K562 (cell line): ENCODE data around the gene SLC38A7. TPM values are rescaled to one million over a fixed set of nuclear protein-coding genes. Genes with fewer than 3 reads are reported as not detected.
A peak's percentile ranks its signal among the peaks of the same experiment; 100 is the strongest.

Source experiments
- EGR1 ChIP-seq: fragments of 450-650 bp; conservative IDR thresholded peaks from 2 replicates; pipeline ENCODE4 v1.6.1; 2017; ENCODE audit warnings: mild to moderate bottlenecking
- ESRRB ChIP-seq: fragments of 250-450 bp; sonication (Bioruptor Pico); IDR thresholded peaks from 2 replicates; pipeline ENCODE4 v1.5.0; 2020; ENCODE audit warnings: mild to moderate bottlenecking, moderate library complexity, borderline replicate concordance
- HDAC1 ChIP-seq, 2 experiments: fragments of 450-650 bp; IDR thresholded peaks; 2 replicates each; pipeline ENCODE4 v1.6.1; 2016 to 2017; ENCODE audit warnings: inconsistent platforms in 1 of 2, mild to moderate bottlenecking in 1 of 2, moderate library complexity in 1 of 2
- HDGF ChIP-seq: fragments of 450-650 bp; IDR thresholded peaks from 2 replicates; pipeline ENCODE4 v1.6.1; 2016
- MAFG ChIP-seq: fragments of 450-650 bp; conservative IDR thresholded peaks from 2 replicates; pipeline ENCODE4 v1.6.1; 2016; ENCODE audit warnings: missing genetic modification characterization, missing compliant biosample characterization
- MAFK ChIP-seq: IDR thresholded peaks from 2 replicates; pipeline ENCODE4 v1.6.1; 2011; ENCODE audit warnings: low read length, improper control_type of control experiment
- POLR2A ChIP-seq: fragments of 450-650 bp; conservative IDR thresholded peaks from 2 replicates; pipeline ENCODE4 v1.6.1; 2016
- SLC30A9 ChIP-seq: fragments of 250-450 bp; sonication (Bioruptor Pico); IDR thresholded peaks from 2 replicates; pipeline ENCODE4 v1.8.0; 2022; ENCODE audit warnings: mild to moderate bottlenecking, moderate library complexity
- SREBF1 ChIP-seq: fragments of 150-350 bp; IDR thresholded peaks from 2 replicates; pipeline ENCODE4 v1.6.1; 2014; ENCODE audit warnings: antibody characterized with exemption, low read depth, low read length, borderline replicate concordance
- STAT5A ChIP-seq: IDR thresholded peaks from 2 replicates; pipeline ENCODE4 v1.6.1; 2012; ENCODE audit warnings: low read length, inconsistent platforms, borderline replicate concordance
- TAF7 ChIP-seq: fragments of 450-650 bp; IDR thresholded peaks from 2 replicates; pipeline ENCODE4 v1.6.1; 2016; ENCODE audit warnings: missing genetic modification characterization, missing compliant biosample characterization
- TBP ChIP-seq: optimal IDR thresholded peaks from 2 replicates; pipeline ENCODE3; 2011; ENCODE audit warnings: low read depth, low read length, improper control_type of control experiment
- YY1 ChIP-seq, 3 experiments: IDR thresholded peaks; 2 replicates each; pipeline ENCODE4 v1.6.1; 2011; ENCODE audit warnings: low read length in 2 of 3, mild to moderate bottlenecking in 2 of 3, moderate library complexity in 2 of 3, borderline replicate concordance in 1 of 3, control low read depth in 1 of 3, low read depth in 1 of 3; ENCODE audit not compliant: insufficient read depth in 3 of 3, insufficient replicate concordance in 2 of 3, control insufficient read depth in 1 of 3, insufficient read length in 1 of 3; ENCODE audit errors: extremely low read depth in 1 of 3
- ZNF133 ChIP-seq: fragments of 250-450 bp; sonication (Bioruptor Pico); IDR thresholded peaks from 2 replicates; pipeline ENCODE4 v1.4.0; 2020; ENCODE audit warnings: mild to moderate bottlenecking
- ZNF217 ChIP-seq: sonication (generic); formaldehyde crosslinking; IDR thresholded peaks from 2 replicates; pipeline ENCODE4 v1.8.0; 2022; ENCODE audit warnings: mild to moderate bottlenecking, missing genetic modification reagents
- ZNF311 ChIP-seq: fragments of 250-450 bp; sonication (Bioruptor Pico); IDR thresholded peaks from 2 replicates; pipeline ENCODE4 v1.4.0; 2020; ENCODE audit warnings: mild to moderate bottlenecking, moderate library complexity
- polyA plus RNA-seq, 8 experiments: library from polyadenylated mRNA; depleted of rRNA in 4 of 8; stranded (reverse) in 5 of 8; unstranded in 3 of 8; fragments of >200 nt; fragmentation: Nextera tagmentation in 2 of 8; fragmentation: Illumina TruSeq in 1 of 8; extraction: Ambion mirVana in 2 of 8; extraction: Trizol in 1 of 8; gene quantifications; 2 replicates each; pipeline versions ENCODE4 v1.2.1 to v1.2.3, GENCODE V29; 2011 to 2014; ENCODE audit warnings: inconsistent platforms in 1 of 8, missing spikeins in 1 of 8
- total RNA-seq, 7 experiments: library from RNA; depleted of rRNA in 6 of 7; stranded (reverse); fragments of >200 nt in 6 of 7; fragmentation: Illumina TruSeq in 2 of 7; extraction: Trizol in 2 of 7; gene quantifications; 2 replicates each; pipeline versions ENCODE4 v1.2.1 to v1.2.3, GENCODE V29; 2011 to 2021; ENCODE audit warnings: low replicate concordance in 1 of 7
- TF ChIP-seq, protein P1 (sequence below), 2 experiments: fragments of 200-800 bp in 1 of 2; sonication (Bioruptor generic) in 1 of 2; sonication (generic) in 1 of 2; formaldehyde crosslinking in 1 of 2; IDR thresholded peaks in 1 of 2; conservative IDR thresholded peaks in 1 of 2; 2 replicates each; pipeline versions ENCODE4 v1.5.0 to v1.6.1; 2016 to 2020; ENCODE audit warnings: missing compliant biosample characterization in 1 of 2, missing genetic modification characterization in 1 of 2, missing genetic modification reagents in 1 of 2
- TF ChIP-seq, protein P2 (sequence below): fragments of 450-650 bp; formaldehyde crosslinking; IDR thresholded peaks from 2 replicates; pipeline ENCODE4 v1.4.0; 2020; ENCODE audit warnings: mild to moderate bottlenecking, moderate library complexity
- TF ChIP-seq, protein P3 (sequence below): IDR thresholded peaks from 3 replicates; pipeline ENCODE4 v1.6.1; 2011; ENCODE audit warnings: borderline replicate concordance, mild to moderate bottlenecking, moderate library complexity; ENCODE audit not compliant: insufficient read length; ENCODE audit errors: extremely low read depth

SLC38A7 gene
- total and polyA plus RNA-seq, 9 of the 15 experiments (the other 6 are each of a cell fraction or from before 2014, with no cell fraction given): 2.7 to 12.2 (median 6.5) TPM

DNA sequence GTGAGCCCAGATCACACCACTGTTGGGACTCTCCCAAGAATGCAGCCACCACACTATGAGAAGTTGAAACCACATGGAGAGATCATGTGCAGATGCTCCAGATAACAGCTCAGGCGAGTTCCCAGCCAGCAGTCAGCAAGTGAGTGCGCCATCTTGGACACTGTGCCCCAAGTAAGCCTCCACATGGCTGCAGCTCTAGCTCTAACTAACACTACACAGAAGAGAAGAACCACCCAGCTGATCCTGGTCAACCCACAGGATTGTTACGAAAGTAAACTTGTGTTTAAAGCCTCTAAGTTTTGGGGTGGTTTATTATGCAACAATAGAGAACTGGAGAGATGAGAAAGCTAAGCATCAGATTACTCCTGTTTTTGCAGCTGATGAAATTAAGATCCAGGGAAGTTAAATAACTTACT lies 25.8 kb downstream of the SLC38A7 start (continued):
- no peak for TF ChIP-seq STAT5A
- no peak for TF ChIP-seq TBP
- TF ChIP-seq TAF7 (tag): 0 out of 2 replicates have a peak, but pooled peaks have one; percentile 9
- TF ChIP-seq POLR2A: no peak
- peak; percentile 33 to 78 (median 54) for TF ChIP-seq YY1 (IDR thresholded peaks at IDR 0.05; ENCODE audit: borderline replicate concordance in 1 of 3, control insufficient read depth in 1 of 3, extremely low read depth in 1 of 3, insufficient read depth in 3 of 3, insufficient read length in 1 of 3, insufficient replicate concordance in 2 of 3, low read depth in 1 of 3, low read length in 2 of 3)
- no peak for TF ChIP-seq EGR1
- TF ChIP-seq ZNF133 (CRISPR knock-in tag): no peak
- TF ChIP-seq, protein P1, sequence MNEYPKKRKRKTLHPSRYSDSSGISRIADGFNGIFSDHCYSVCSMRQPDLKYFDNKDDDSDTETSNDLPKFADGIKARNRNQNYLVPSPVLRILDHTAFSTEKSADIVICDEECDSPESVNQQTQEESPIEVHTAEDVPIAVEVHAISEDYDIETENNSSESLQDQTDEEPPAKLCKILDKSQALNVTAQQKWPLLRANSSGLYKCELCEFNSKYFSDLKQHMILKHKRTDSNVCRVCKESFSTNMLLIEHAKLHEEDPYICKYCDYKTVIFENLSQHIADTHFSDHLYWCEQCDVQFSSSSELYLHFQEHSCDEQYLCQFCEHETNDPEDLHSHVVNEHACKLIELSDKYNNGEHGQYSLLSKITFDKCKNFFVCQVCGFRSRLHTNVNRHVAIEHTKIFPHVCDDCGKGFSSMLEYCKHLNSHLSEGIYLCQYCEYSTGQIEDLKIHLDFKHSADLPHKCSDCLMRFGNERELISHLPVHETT (CRISPR knock-in tag; conservative IDR thresholded peaks at IDR 0.05 in 1 of 2, IDR thresholded peaks at IDR 0.05 in 1 of 2): peak in 1 of 2 experiments; percentile 56; a peak in 1 of 4 replicates
- no peak for TF ChIP-seq ESRRB
- TF ChIP-seq, protein P2, sequence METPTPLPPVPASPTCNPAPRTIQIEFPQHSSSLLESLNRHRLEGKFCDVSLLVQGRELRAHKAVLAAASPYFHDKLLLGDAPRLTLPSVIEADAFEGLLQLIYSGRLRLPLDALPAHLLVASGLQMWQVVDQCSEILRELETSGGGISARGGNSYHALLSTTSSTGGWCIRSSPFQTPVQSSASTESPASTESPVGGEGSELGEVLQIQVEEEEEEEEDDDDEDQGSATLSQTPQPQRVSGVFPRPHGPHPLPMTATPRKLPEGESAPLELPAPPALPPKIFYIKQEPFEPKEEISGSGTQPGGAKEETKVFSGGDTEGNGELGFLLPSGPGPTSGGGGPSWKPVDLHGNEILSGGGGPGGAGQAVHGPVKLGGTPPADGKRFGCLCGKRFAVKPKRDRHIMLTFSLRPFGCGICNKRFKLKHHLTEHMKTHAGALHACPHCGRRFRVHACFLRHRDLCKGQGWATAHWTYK: no peak
- TF ChIP-seq MAFK: no peak
- TF ChIP-seq HDAC1 (IDR thresholded peaks at IDR 0.05): no peak
- no peak for TF ChIP-seq HDGF
- no peak for TF ChIP-seq MAFG (tag)
- TF ChIP-seq SREBF1: no peak
- TF ChIP-seq ZNF217 (CRISPR knock-in tag): no peak
- TF ChIP-seq, protein P3, sequence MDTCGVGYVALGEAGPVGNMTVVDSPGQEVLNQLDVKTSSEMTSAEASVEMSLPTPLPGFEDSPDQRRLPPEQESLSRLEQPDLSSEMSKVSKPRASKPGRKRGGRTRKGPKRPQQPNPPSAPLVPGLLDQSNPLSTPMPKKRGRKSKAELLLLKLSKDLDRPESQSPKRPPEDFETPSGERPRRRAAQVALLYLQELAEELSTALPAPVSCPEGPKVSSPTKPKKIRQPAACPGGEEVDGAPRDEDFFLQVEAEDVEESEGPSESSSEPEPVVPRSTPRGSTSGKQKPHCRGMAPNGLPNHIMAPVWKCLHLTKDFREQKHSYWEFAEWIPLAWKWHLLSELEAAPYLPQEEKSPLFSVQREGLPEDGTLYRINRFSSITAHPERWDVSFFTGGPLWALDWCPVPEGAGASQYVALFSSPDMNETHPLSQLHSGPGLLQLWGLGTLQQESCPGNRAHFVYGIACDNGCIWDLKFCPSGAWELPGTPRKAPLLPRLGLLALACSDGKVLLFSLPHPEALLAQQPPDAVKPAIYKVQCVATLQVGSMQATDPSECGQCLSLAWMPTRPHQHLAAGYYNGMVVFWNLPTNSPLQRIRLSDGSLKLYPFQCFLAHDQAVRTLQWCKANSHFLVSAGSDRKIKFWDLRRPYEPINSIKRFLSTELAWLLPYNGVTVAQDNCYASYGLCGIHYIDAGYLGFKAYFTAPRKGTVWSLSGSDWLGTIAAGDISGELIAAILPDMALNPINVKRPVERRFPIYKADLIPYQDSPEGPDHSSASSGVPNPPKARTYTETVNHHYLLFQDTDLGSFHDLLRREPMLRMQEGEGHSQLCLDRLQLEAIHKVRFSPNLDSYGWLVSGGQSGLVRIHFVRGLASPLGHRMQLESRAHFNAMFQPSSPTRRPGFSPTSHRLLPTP: no peak
- no peak for TF ChIP-seq ZNF311 (CRISPR knock-in tag)
- no peak for TF ChIP-seq SLC30A9 (CRISPR knock-in tag)
